ENCODE measurements around the gene NECAP2.

NECAP2 gene

GRCh38 chr1:16396591-16396990 lies 43.9 kb upstream of the NECAP2 start:
- DNase-seq (ENCODE audit: low read depth), result no peak
- no peak for TF ChIP-seq MAX (IDR thresholded peaks at IDR 0.05; ENCODE audit: low read depth, low read length)
- TF ChIP-seq POLR2A (IDR thresholded peaks at IDR 0.05; ENCODE audit: extremely low read depth, insufficient read length), result no peak
- TF ChIP-seq MYC (IDR thresholded peaks at IDR 0.05; ENCODE audit: low read depth, low read length), result no peak
- TF ChIP-seq CTCF (IDR thresholded peaks at IDR 0.05; ENCODE audit: low read depth, low read length), result no peak
- no peak overlapping the region for H3K4me3 ChIP-seq (ENCODE audit: low read depth, low read length)

DNA sequence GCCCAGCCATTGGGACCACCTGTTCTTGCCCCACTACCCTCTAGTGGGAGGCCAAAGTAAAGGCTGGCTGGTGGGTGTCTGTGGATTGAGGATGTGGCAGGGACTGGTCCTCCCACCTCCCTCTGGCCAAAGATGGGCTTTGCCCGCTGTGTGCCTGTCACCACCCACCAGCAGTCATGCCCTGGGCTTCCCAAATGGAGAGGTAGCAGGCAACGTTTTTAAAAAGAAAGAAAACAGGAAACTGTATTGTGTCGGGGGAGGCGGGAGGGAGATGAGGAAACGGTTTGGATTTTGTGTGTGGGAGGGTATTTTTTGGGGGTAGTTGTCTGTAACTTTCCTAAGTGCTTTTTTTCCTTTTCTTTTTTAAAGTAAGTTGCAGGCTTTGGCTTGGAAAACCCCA lies 43.4 kb upstream of the NECAP2 start:
- peak; percentile 23 for DNase-seq (ENCODE audit: low read depth)
- H3K4me3 ChIP-seq (ENCODE audit: low read depth, low read length), result no peak overlapping the region
- TF ChIP-seq MYC (IDR thresholded peaks at IDR 0.05; ENCODE audit: low read depth, low read length) (no peak), MAX (IDR thresholded peaks at IDR 0.05; ENCODE audit: low read depth, low read length) (no peak), CTCF (IDR thresholded peaks at IDR 0.05; ENCODE audit: low read depth, low read length) (no peak), POLR2A (IDR thresholded peaks at IDR 0.05; ENCODE audit: extremely low read depth, insufficient read length) (no peak)

GRCh38 chr1:16398371-16398953 lies 42.1 kb upstream of the NECAP2 start:
- no peak for TF ChIP-seq CTCF (IDR thresholded peaks at IDR 0.05; ENCODE audit: low read depth, low read length)
- no peak for TF ChIP-seq MYC (IDR thresholded peaks at IDR 0.05; ENCODE audit: low read depth, low read length)
- no peak for TF ChIP-seq MAX (IDR thresholded peaks at IDR 0.05; ENCODE audit: low read depth, low read length)
- TF ChIP-seq POLR2A (IDR thresholded peaks at IDR 0.05; ENCODE audit: extremely low read depth, insufficient read length), result no peak
- DNase-seq (ENCODE audit: low read depth), result no peak
- no peak overlapping the region for H3K4me3 ChIP-seq (ENCODE audit: low read depth, low read length)

GRCh38 chr1:16402742-16403141 lies 37.8 kb upstream of the NECAP2 start:
- TF ChIP-seq MAX (IDR thresholded peaks at IDR 0.05; ENCODE audit: low read depth, low read length), result 0 out of 2 replicates have a peak, but pooled peaks have one; percentile 7
- TF ChIP-seq CTCF (IDR thresholded peaks at IDR 0.05; ENCODE audit: low read depth, low read length), result no peak
- H3K4me3 ChIP-seq (ENCODE audit: low read depth, low read length), result no peak overlapping the region
- DNase-seq (ENCODE audit: low read depth), result peak; percentile 47

GRCh38 chr1:16405441-16405840 lies 35.1 kb upstream of the NECAP2 start:
- TF ChIP-seq POLR2A (IDR thresholded peaks at IDR 0.05; ENCODE audit: extremely low read depth, insufficient read length), result no peak
- TF ChIP-seq MYC (IDR thresholded peaks at IDR 0.05; ENCODE audit: low read depth, low read length), result no peak
- no peak for TF ChIP-seq MAX (IDR thresholded peaks at IDR 0.05; ENCODE audit: low read depth, low read length)
- no peak for TF ChIP-seq CTCF (IDR thresholded peaks at IDR 0.05; ENCODE audit: low read depth, low read length)
- no peak overlapping the region for H3K4me3 ChIP-seq (ENCODE audit: low read depth, low read length)
- no peak for DNase-seq (ENCODE audit: low read depth)
